H1 (cell line): Measurements from ENCODE around the gene FCGBP. TPM values are rescaled to one million over a fixed set of nuclear protein-coding genes. Genes with fewer than 3 reads are reported as not detected.

Source experiments
- CHD1 ChIP-seq: IDR thresholded peaks from 2 replicates; pipeline ENCODE4 v1.6.1; 2012; ENCODE audit warnings: low read depth, low read length, improper control_type of control experiment
- EZH2 ChIP-seq: fragments of 200-600 bp; sonication (generic); IDR thresholded peaks from 2 replicates; pipeline ENCODE4 v1.7.1; 2012; ENCODE audit warnings: low read depth, mild to moderate bottlenecking, moderate library complexity, low read length, inconsistent platforms; ENCODE audit not compliant: severe bottlenecking
- JUN ChIP-seq: IDR thresholded peaks from 2 replicates; pipeline ENCODE4 v1.6.1; 2011; ENCODE audit warnings: low read depth, mild to moderate bottlenecking, improper control_type of control experiment, low read length
- KDM5A ChIP-seq: fragments of 200-600 bp; IDR thresholded peaks from 2 replicates; pipeline ENCODE4 v1.7.1; 2012; ENCODE audit warnings: mild to moderate bottlenecking, low read length, inconsistent platforms, mixed read lengths
- MAFK ChIP-seq: IDR thresholded peaks from 2 replicates; pipeline ENCODE4 v1.6.1; 2012; ENCODE audit warnings: low read depth, mild to moderate bottlenecking, improper control_type of control experiment, low read length
- PHF8 ChIP-seq: fragments of 200-600 bp; sonication (generic); conservative IDR thresholded peaks from 2 replicates; pipeline ENCODE4 v1.7.1; 2012; ENCODE audit warnings: low read depth, mild to moderate bottlenecking, inconsistent platforms, low read length, moderate library complexity
- SUZ12 ChIP-seq: fragments of 200-600 bp; sonication (generic); IDR thresholded peaks from 2 replicates; pipeline ENCODE4 v1.6.1; 2012; ENCODE audit warnings: mild to moderate bottlenecking, inconsistent platforms, low read length, moderate library complexity, mixed read lengths
- TAF7 ChIP-seq: optimal IDR thresholded peaks from 2 replicates; pipeline ENCODE3; 2011; ENCODE audit warnings: low read depth, mild to moderate bottlenecking, inconsistent platforms, low read length, moderate library complexity, borderline replicate concordance
- TBP ChIP-seq: IDR thresholded peaks from 2 replicates; pipeline ENCODE4 v1.6.1; 2011; ENCODE audit warnings: low read depth, low read length, improper control_type of control experiment
- TCF12 ChIP-seq: IDR thresholded peaks from 2 replicates; pipeline ENCODE4 v1.6.1; 2011; ENCODE audit warnings: low read depth, mild to moderate bottlenecking, low read length
- polyA plus RNA-seq, 7 experiments: library from polyadenylated mRNA; depleted of rRNA in 3 of 7; stranded (reverse) in 5 of 7; unstranded in 2 of 7; fragments of >200 nt in 5 of 7; fragments of 200-250 nt in 2 of 7; gene quantifications; 1 replicate in 5 of 7; 2 replicates in 1 of 7; 4 replicates in 1 of 7; pipeline versions ENCODE4 v1.2.1 to v1.2.3, GENCODE V29; 2011 to 2013; ENCODE audit warnings: missing spikeins in 2 of 7, mixed read lengths in 2 of 7
- total RNA-seq: library from RNA; stranded (reverse); fragmentation: NEBNext Ultra II Directional; extraction: Animal tissue kit (Norgen Biotek cat#: 25700); gene quantifications from 2 replicates; pipeline ENCODE4 v1.2.1, GENCODE V29; 2021

The FCGBP gene
- total and polyA plus RNA-seq, 2 of the 8 experiments (the other 6 are each of a cell fraction or from before 2014, with no cell fraction given): 1.1 to 3.1 TPM

- TF ChIP-seq PHF8 (no peak), SUZ12 (no peak), TAF7 (no peak), KDM5A (no peak), EZH2 (no peak), TCF12 (no peak), CHD1 (no peak), TBP (no peak), MAFK (no peak), JUN (no peak)
These were observed 35.4 kb upstream of the FCGBP start (continued) for GRCh38 chr19:39969681-39970424.
